GM18502 (cell line): ENCODE measurements around the gene GABRP.
"Not testable (repeated sequence)": the region's sequence is repeated elsewhere in the genome, so short reads cannot be mapped to it uniquely, and the experiment has no call there.

Source experiments
- ATAC-seq: cut with Tn5 transposase; IDR thresholded peaks from one replicate; pipeline ENCODE4 v1.9.1; 2021; ENCODE audit warnings: mild to moderate bottlenecking; ENCODE audit not compliant: unreplicated experiment, poor library complexity

GABRP gene

DNA sequence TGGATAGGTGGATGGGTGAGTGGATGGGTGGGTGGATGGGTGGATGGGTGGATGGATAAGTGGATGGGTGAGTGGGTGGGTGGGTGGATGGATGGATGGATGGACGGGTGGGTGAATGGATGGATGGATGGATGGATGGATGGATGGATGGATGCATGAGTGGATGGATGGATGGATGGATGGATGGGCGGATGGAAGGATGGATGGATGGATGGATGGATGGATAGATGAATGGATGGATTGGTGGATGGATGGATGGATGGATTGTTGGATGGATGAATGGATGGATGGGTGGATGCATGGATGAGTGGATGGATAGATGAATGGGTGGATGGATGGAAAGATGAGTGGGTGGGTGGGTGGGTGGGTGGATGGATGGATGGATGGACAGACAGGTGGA, 29.0 kb upstream of the GABRP start:
- ATAC-seq: not testable (repeated sequence)

DNA sequence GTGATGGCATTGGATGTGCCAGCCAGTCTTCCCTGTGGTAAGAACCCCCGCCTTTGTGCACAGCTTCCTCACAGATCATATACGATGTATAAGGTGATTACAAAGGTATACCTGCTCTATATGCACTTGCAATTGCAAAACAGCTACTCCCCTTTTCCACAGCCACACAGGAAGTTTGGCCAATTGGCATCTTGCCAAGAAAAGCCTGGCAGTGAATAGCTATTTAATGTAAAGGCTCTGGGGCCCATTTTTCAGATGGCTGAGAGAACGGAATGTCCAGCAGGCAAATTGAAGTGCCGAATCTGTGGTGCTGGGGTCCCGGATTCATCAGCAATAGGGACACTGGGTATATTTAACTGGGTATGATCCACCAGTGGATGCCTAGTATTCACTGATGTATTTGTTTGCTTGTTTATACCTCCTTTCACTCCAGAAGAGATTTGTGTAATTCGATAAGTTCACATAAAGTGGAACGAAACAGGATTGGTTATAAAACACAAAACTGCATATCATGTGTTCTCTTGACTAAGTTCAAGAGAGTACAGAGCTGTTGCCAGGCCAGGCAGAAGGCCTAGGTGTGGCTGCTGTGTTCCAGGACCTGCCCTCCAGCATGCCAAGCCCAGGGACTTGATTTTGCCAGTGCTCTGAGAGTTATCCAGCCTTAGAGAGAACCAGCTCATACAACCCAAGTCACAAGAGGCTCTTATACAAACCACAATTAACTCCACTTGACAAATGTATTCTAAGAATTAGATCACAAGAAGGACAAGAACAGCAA, 27.7 kb upstream of the GABRP start:
- ATAC-seq: no peak

DNA sequence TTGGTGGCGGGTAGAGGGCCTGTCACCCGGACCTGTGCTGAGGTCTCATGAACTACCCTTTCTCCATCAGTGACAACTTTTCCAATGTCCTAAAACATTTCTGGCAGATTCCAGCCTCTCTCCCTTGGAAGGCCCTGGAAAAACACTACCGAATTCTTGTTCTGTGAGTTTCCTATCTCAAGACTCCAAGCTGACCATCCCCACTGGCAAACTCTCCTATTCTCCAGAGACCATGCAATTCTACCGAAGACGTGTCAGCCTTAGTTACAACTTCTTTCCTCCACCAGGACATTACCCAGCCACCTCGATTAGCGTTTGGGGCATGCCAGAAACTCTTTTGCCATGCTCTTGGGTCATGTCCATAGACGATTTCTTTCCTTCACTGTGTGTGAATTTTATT, 26.8 kb upstream of the GABRP start:
- ATAC-seq: no peak

DNA sequence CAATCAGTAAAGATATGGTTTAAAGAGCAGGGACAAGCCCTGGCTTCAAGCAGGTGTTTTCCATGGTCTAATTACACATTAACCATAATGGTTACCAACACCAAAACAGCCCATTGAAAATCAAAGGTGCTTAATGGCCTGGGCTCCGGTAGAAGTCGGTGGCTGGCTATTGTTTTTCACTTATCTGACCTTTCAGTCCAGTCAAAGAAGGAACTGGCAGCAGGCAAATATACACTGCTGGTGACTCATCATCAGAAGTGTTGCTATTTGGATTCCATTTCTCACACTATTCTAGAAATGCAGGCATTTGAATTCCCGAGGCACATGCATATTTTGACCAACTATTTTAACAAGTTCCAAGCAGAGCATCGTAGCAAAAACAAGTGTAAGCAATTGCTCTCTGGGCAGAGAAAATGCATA, 26.3 kb upstream of the GABRP start:
- ATAC-seq: peak; percentile 69

DNA sequence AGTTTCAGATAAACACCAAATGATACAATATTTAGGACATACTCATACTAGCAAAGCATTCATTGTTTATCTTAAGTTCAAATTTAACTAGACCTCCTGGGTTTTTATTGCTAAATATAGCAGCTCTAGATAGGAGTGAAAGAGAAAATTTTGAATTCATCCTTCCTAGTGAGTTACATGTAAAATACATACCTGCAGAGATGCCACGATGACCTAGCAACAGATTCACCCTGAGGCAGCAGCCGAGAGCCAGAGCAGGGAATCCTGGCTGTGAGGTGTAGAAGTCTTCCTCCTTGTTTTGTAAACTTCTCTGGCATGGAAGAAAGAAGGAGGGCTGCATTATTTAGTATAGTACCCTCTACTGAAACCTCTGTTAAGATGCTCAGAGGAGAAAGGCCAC, 25.9 kb upstream of the GABRP start:
- ATAC-seq: no peak

DNA sequence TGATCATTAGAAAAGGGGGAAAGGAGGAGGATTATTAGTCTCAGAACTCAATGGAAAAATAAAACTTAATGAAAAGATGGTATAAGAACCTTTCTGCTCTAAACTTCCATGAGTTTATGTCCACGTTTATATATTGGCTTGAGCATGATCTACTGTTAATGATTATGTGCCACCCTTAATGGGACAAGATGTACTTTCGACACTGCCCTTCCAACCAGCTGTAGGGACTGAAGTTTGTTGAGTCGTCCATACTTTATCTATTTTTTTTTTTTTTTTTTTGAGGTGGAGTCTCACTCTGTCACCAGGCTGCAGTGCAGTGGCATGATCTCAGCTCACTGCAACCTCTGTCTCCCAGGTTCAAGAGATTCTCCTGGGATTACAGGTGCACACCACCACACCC, 25.0 kb upstream of the GABRP start:
- ATAC-seq: no peak

DNA sequence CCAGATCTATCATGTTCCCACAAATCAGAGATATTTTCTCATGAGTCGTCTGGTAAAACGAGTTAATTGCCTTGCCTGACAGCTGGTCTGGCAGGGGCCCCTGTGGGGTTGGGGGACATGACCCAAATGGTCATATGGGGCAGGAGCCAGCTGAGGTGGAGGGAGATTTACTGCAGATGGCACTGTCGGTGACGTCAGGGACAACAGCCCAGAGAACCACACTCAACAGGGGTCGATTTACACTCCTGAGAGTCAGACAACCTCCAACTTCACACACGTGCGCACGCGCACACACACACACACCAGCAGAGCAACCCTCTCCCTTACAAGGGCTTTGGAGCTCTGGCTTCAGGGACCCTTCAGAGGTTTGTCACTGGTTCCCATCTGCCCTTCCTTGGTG, 23.4 kb upstream of the GABRP start:
- ATAC-seq: no peak

DNA sequence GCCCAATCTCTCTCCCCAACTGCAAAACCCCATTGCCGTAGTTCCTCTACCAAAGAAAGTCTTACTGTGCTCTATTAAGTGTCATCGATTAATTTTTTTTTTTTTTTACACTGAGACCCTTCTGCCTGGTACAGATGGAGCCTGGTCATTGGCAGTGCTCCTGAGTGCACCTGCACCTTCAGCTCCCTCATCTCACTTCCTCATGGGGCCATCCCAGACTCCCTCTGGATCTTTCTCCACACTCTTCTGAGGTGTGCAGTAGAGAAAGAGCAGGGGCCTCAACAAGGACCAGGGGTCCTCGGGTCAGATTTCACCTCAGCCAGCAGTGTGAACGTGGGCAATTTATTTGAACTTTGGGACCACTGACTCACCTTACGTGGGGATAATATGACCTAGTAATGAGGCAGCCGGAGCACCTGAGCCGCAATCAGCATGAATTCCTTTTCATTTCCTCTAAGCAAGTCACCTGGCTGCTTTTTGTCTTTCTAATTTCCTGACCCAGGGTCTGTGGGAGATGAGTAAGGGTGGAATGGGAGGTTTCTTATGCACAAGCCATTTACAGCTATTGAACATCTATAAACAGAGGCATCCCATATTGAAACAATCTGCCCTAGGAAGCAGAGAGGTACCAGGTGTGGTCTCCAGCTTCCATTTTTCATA, 22.3 kb upstream of the GABRP start:
- no peak for ATAC-seq

DNA sequence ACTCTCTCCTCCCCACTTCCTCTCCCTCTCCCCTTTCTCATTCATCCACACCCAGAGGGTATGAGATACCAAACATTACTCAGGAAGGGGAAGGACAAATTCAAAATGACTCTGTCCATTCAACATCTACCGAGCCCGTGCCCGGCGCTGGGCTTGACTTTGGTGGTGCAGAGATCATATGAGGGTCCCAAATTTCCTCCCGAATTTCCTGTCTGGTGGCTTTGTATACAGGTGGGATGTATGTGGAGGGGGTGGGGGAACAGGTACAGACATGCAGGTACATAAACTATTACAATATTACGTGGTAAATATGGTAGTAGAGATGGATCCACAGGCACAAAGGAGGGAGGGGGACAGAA, 21.8 kb upstream of the GABRP start:
- no peak for ATAC-seq

DNA sequence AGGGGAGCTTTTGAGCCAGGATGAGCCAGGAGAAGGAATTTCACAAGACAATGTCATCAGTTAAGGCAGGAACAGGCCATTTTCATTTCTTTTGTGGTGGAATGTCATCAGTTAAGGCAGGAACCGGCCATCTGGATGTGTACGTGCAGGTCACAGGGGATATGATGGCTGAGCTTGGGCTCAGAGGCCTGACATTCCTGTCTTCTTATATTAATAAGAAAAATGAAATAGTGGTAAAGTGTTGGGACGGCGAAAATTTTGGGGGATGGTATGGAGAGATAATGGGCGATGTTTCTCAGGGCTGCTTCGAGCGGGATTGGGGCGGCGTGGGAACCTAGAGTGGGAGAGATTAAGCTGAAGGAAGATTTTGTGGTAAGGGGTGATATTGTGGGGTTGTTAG, 21.2 kb upstream of the GABRP start:
- ATAC-seq: not testable (repeated sequence)

DNA sequence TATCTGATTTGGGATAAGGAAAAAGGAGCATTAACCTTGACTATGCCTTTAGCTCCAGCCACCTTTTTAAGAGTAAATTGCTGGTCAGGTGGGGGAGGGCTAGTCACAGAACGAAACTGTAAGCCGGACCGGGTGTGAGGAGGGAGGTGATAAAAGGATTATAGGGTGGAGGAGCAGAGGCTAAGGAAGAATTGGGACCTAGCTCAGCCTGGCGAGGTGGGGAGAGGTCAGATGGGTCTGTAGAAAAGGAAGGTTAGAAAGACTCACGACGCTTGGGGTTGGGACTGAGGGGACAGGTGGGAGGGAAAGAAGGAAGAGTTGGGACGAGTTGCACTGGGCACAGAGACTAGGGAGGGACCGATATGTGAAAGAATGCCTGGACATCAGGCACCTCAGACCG, 17.7 kb upstream of the GABRP start:
- ATAC-seq: not testable (repeated sequence)

DNA sequence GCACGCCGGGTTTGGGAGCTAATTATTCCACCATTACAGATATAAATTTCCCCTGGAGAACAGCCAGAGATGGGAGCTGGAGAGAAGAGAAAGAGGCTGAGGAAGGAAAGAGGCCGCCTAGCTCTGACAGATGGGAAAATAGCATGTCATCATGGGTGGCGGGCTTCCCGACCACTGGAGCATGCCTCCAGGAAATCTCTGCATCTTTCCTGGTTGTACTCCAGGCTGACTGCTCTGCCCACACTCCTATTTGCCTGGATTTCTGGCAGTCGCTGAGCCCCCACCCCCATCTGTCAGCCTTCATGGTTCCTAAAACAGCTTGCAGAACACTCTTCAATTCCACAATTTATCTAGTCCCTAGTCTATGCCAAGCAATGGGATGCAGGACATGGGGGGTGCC, 14.3 kb upstream of the GABRP start:
- no peak for ATAC-seq

DNA sequence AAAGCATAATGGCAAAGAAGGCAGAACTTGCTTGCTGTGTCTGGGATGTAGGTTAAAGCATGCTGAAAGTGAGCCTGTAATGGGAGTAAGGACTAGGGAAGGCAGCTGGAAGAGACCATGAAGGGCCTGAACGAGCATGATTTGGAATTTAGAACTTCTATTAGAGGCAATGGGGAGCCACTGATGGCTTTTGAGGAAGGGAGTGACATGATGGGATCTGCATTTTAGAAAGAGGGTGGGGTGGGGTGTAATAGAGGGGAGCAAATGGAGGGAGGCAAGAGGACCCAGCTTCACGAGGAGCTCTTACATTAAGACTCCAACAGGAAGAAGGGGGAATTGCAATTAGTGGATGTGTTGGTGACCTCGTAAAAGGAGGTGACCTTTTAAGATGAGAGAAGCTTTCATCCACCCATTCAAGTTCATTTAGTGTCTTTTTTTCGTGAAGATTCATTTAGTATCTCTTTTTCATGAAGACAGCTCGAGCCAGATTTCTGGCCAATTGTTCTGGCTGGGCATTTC, 13.6 kb upstream of the GABRP start:
- ATAC-seq: no peak

DNA sequence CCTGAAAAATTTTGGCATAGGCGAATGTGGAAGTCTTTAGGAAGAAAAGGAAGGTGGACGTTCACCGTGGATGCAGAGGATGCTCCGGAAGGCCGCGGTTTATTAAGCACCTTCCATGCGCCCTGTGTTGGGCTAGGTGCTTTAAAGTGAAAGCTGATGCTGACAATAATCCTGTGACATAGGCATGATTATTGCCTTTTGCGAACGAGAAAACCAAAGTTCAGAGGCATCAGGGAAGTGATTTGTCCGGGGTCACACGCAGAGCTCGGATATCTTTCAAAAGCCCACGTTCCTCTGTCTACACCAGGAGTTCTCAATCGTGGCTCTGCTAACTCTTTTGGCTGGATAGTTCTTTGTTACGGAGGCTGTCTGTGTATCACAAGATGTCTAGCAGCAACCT, 12.0 kb upstream of the GABRP start:
- ATAC-seq: no peak

DNA sequence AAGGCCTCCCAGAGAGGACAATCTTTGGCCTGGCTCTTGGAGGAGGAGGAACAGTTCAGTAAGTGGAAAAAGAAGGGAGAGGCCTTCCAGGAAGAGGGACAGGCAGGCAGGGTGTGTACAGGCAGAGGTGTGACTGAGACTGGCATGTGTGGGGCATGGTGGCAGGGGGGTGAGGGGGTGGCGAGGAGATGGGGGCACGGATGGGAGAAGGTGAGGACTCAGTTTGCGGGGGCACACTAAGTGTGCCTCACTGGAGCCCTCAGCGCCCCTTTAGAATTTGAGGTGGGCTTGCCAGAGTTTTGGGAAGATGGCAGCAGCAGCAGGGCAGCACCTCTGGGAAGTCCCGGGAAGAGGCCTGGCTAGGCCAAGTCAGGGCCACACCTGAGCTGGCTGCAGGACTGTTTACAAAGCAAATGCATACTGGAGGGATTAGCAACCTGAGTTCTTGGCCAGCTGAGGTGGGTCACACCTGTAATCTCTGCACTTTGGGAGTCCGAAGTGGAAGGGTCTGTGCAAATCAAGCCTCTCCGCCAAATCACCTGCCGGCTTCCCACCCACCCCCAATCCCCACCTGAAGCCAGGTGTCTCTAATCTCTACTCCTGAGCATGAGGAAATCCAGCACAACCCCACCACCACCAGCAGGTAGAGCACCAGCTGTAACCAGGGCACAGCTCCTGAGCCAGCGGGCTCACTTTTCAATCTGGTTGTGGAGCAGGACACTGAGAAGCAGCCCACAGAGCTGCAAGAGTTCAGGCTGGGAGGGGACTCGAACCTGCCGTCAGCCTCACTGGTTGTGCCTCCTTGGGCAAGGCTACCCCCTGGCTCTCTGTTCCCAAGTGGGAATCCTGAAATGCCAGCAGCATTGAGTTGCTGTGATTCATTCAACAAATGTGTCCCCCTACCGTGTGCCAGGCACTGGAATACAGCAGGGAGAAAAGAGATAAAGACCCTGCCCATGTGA, 10.2 kb upstream of the GABRP start:
- ATAC-seq: no peak

DNA sequence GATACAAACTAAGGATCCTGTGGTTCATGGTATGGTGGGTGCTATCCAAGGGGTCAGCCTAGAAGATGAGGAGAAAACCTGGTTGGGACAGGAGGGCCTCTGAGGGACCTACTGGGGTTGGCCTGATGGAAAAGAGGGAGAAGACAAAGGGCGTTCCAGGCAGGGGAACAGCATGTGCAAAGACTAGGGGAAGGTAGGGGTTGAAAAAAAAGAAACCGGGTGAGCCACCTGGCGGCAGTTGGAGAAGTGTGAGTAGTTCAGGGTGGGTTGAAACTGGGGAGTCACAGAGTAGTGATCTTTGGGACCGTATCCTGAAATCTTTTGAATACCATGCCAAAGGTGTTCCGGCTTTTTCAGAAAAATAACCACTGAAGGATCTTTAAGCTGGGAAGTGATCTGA, 8.7 kb upstream of the GABRP start:
- ATAC-seq: no peak

DNA sequence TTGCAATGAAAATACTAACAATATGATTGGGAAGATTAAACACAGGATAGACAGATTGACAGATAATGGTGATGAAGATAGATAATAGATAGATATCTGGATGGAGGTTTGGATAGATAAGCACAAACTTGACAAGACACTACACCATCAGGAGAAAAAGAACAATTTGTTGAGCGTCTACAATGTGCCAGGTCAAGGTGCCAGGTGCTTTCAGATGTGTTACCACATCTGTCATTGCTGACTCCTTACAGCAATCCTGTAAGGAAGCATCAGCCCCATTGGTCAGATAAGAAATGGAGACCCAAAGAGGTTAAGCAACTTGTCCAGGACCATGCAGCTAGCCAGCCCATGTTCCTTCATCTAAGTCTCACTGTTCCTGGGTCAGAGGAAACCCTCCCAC, 1.6 kb upstream of the GABRP start:
- no peak for ATAC-seq

DNA sequence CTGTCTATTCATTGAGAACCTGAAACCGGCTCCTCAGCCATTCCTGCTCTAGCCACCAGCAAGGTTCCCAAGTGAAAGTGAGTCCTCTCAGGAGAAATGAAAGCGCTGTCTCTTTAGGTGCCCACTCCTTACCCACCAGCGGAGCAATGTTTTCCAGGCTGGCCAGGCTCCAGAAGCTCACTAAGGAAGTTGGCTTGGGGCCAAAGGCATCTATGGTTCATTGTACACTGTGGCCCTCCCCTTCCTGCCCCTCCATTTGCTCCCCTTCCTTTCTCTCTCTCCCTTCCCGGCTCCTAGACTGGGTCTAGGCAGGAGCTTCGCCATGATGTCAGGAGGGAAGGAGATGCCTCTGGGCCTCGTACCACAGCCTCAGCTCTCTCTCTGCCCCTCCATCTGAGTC, 1.1 kb upstream of the GABRP start:
- ATAC-seq: no peak

DNA sequence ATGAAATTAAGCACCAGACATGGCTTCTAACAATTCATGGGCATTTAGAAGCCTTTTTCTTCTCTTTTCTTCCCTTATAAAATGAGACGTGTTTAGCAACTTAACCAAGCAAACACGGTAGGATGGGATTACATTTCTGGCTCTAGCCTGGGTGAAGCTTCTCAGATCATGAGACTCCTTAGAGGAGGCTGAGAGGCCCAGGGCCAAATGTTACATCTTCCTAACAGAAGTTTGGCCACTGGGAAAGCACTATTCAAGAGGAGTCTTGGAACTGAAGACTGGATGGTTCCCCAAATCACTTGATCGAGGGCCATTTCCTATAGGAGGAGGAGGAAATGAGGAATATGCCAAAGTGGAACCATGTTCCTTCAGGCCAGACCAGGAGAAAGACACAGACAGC, 1.9 kb downstream of the GABRP start:
- ATAC-seq: no peak

DNA sequence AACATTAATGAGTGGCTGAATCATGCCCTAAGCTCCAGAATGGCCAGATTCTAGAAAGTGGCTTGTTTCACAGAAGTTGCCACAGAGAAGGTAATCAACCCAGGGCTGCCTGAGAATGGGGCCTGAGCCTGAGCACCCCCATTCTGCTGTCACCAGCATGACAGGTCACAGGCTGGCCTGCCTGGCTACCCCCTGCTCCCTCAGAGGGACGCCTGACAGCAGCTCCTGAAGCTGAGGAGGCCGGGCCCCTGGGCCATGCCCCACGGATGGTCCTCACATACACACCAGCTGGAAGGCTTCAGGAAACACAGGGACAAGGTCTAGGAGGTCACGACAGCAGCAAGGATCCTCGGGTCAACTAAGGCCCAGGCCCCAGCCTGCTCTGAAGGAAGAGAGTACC, 3.7 kb downstream of the GABRP start:
- no peak for ATAC-seq
